Colonic mucosa (tissue), 4 donors: ENCODE data around the gene KLF6. TPM values are rescaled to one million over a fixed set of nuclear protein-coding genes. Genes with fewer than 3 reads are reported as not detected.

ENCODE experiments used
- DNase-seq: peaks from one replicate; pipeline ENCODE4 v3.0.0-alpha.2; 2020
- H3K27ac ChIP-seq: fragments of 200-600 bp; one replicate; pipeline ENCODE4 v1.8.0; 2021
- H3K27me3 ChIP-seq: fragments of 200-600 bp; one replicate; pipeline ENCODE4 v1.8.0; 2021
- H3K36me3 ChIP-seq: fragments of 200-600 bp; one replicate; pipeline ENCODE4 v1.8.0; 2021
- H3K4me1 ChIP-seq: fragments of 200-600 bp; one replicate; pipeline ENCODE4 v1.8.0; 2021; ENCODE audit warnings: mild to moderate bottlenecking
- H3K4me3 ChIP-seq: fragments of 200-600 bp; one replicate; pipeline ENCODE4 v1.8.0; 2021
- H3K9ac ChIP-seq, 2 donors: one replicate each; pipeline ENCODE4 v1.7.0; 2013; ENCODE audit warnings: control low read depth in 2 of 2, low read depth in 2 of 2, low read length in 2 of 2
- H3K9me3 ChIP-seq: fragments of 200-600 bp; one replicate; pipeline ENCODE4 v1.8.0; 2021
- intact Hi-C: fragments of 100-400 bp; cut with DNase I; formaldehyde crosslinking; loops from one replicate; pipeline ENCODE4 v1.14.1; 2022
- total RNA-seq, 2 donors: library from RNA; stranded (reverse); fragmentation: NEBNext Ultra II Directional in 1 of 2; extraction: Animal tissue kit (Norgen Biotek cat#: 25700) in 1 of 2; gene quantifications; one replicate each; pipeline ENCODE4 v1.2.1, GENCODE V29; 2021
- TF ChIP-seq, protein P1 (sequence below): fragments of 200-600 bp; IDR thresholded peaks from one replicate; pipeline ENCODE4 v1.8.0; 2022; ENCODE audit warnings: antibody characterized with exemption, mild to moderate bottlenecking
- donor health status: healthy.
- donor health status: DM: no; HTN: no; CAD: no.
- donor health status: DM: no; HTN: no; CAD: no.

Gene KLF6
- total RNA-seq, 2 donors from 2014 or later = 106 to 299 TPM

DNA sequence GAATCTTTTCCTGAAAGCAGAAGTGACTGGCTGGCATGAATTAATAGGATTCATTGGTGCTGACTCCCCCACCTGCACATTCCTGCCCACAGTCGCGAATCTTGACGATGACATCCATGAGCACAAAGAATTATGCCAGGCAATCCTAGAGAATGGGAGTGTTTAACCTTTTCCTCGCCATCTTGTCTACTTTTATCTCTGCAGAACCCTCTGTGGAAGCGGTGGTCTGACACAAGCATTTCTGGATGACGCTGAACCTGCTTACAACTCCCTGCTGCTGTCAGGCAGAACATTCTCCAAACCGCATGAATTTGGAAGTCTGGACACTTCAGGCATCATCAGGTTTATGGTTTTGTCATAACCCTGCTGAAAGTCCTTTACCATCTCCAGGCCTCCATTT lies 36.5 kb downstream of the KLF6 start:
- Histone ChIP-seq H3K9me3 (no peaks in the 10 kb centered on the region), H3K36me3 (no peaks in the 10 kb centered on the region), H3K4me3 (no peak overlapping the region), H3K27me3 (no peaks in the 10 kb centered on the region), H3K4me1 (no peaks in the 10 kb centered on the region), H3K27ac (no peak overlapping the region), H3K9ac (no peak overlapping the region)
- intact Hi-C loops = no loop called here
- DNase-seq = no peak
- TF ChIP-seq, protein P1, sequence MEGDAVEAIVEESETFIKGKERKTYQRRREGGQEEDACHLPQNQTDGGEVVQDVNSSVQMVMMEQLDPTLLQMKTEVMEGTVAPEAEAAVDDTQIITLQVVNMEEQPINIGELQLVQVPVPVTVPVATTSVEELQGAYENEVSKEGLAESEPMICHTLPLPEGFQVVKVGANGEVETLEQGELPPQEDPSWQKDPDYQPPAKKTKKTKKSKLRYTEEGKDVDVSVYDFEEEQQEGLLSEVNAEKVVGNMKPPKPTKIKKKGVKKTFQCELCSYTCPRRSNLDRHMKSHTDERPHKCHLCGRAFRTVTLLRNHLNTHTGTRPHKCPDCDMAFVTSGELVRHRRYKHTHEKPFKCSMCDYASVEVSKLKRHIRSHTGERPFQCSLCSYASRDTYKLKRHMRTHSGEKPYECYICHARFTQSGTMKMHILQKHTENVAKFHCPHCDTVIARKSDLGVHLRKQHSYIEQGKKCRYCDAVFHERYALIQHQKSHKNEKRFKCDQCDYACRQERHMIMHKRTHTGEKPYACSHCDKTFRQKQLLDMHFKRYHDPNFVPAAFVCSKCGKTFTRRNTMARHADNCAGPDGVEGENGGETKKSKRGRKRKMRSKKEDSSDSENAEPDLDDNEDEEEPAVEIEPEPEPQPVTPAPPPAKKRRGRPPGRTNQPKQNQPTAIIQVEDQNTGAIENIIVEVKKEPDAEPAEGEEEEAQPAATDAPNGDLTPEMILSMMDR = no peak

DNA sequence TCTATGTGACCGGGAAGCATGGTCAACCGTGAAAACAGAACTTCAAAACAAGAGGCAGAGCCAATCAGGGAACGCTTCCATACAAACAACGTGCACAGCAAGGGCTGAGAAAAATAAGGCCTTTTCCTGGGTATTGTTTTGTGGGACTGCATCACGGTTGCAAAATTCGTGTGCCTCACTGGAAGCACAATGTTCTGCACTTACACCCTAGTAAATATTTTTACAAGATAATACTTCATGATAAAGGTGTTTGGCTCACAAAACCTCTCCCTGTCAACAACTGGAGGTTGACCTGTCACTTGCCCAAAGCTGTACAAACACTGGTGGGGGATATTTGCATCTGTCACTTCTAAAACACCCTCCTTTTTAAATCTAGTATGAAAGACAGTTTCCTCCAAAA lies 37.0 kb downstream of the KLF6 start:
- Histone ChIP-seq H3K4me3 (no peak overlapping the region), H3K9me3 (no peaks in the 10 kb centered on the region), H3K36me3 (no peaks in the 10 kb centered on the region), H3K27me3 (no peaks in the 10 kb centered on the region), H3K27ac (no peak overlapping the region), H3K4me1 (no peaks in the 10 kb centered on the region), H3K9ac (no peak overlapping the region)
- DNase-seq = no peak
- intact Hi-C loops = no loop called here
- TF ChIP-seq, protein P1 = no peak

DNA sequence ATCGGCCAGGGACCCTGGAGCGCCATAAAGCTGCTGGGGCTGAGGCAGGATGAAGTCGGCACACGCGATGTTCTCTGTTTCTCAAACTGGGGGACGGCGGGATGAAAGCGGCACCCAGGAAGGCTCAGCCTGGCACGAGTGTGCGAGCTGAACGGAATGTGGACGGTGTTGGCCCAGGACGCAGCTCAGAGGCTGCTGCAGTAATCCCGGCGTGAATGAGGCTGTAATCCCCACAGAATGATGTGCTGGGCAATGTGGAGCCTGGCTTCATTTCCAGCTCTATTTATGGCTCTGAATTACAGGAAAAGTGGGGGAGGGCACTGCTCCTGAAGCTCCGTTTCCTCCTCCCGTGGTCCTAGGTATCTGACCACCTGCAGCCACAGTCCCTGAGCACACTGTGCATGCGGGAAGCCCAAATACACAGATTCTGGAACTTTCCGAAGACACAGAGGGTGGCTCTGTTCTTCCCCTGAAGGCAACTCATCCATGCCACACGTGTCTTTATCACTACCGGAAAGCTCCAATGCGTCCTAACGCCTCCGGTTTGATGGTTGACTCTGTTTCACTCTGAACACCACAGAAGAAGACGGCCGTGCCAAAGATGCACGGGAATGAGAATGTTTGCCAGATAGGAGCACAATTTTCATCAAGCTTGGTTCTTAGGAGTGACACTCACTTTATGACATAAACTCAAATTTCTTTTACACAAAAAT lies 37.6 kb downstream of the KLF6 start:
- intact Hi-C loops = no loop called here
- H3K36me3 ChIP-seq = no peaks in the 10 kb centered on the region
- no peaks in the 10 kb centered on the region for H3K9me3 ChIP-seq
- no peaks in the 10 kb centered on the region for H3K4me1 ChIP-seq
- no peak overlapping the region for H3K27ac ChIP-seq
- DNase-seq = no peak
- no peak overlapping the region for H3K9ac ChIP-seq
- TF ChIP-seq, protein P1 = no peak
- H3K4me3 ChIP-seq = no peak overlapping the region
- H3K27me3 ChIP-seq = no peaks in the 10 kb centered on the region

DNA sequence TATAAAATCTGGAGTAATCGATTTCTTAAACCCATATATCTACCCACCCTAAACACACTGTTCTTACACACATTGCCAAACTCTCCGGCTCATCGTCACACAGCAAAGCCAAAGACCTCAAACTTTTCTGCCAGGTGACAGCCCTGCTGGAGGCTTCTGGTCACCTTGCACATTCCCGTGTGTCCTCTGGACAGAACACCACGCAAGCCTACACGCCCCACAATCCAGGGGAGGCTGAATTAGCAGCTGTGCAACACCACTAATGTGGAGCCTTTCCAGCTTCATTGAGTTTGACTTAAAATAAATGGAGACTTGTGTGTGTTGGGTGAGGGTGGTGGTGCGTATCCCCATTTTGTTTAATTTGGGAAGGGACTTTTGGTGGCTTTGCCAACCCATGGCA lies 38.4 kb downstream of the KLF6 start:
- H3K36me3 ChIP-seq = no peaks in the 10 kb centered on the region
- H3K4me3 ChIP-seq = no peak overlapping the region
- no peaks in the 10 kb centered on the region for H3K9me3 ChIP-seq
- no peak overlapping the region for H3K9ac ChIP-seq
- TF ChIP-seq, protein P1 = no peak
- DNase-seq = no peak
- intact Hi-C loops = no loop called here
- no peaks in the 10 kb centered on the region for H3K27me3 ChIP-seq
- H3K4me1 ChIP-seq = no peaks in the 10 kb centered on the region
- H3K27ac ChIP-seq = no peak overlapping the region

DNA sequence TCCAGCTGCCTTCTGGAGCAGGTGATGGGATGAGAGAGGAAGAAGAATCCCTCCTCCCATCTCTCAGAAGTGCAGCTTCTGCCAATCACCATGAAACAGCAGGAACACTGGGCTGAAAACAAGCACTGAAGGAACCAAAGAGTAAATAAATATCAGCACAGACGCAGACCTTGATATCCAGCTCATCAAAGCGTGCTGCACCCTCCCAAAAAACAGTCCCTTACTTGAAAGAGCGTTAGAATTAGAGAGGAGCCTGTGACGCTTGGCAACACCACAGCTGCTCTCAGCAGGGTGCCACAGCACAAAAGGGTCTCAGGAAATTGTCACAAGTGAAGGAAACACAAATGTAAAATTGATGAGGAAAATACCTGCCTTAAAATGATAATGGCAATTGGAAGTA lies 39.5 kb downstream of the KLF6 start:
- TF ChIP-seq, protein P1 = no peak
- no peak overlapping the region for H3K4me3 ChIP-seq

More for the DNA sequence above, 39.5 kb downstream of the KLF6 start:
- Histone ChIP-seq H3K4me1 (no peaks in the 10 kb centered on the region), H3K27ac (no peak overlapping the region), H3K9me3 (no peaks in the 10 kb centered on the region), H3K36me3 (no peaks in the 10 kb centered on the region), H3K9ac (no peak overlapping the region), H3K27me3 (no peaks in the 10 kb centered on the region)
- DNase-seq = no peak
- intact Hi-C loops = no loop called here
